ENCODE results near the gene ISCU.
A peak's percentile ranks its signal among the peaks of the same experiment; 100 is the strongest.
"Not testable (repeated sequence)": the region's sequence is repeated elsewhere in the genome, so short reads cannot be mapped to it uniquely, and the experiment has no call there.

The ISCU gene

DNA sequence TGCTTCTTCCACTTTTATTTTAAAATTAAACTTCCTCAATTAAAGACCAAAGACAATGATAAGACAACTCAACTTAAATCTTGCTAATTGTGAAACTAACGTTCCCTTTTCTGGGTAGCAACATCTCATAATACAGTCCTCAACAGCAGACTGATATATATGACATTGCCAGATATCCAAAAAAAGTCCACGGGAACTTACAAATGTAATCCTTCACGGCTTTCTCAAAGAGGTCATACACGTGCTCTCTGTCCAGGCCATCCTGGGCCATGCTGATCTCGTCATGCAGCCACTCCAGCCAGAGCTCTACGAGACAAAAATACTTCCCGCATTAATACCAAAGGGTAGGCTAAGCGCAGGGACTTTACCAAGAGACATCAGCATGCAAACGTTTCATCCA lies 14.7 kb upstream of the ISCU start:
- no peak for DNase-seq

DNA sequence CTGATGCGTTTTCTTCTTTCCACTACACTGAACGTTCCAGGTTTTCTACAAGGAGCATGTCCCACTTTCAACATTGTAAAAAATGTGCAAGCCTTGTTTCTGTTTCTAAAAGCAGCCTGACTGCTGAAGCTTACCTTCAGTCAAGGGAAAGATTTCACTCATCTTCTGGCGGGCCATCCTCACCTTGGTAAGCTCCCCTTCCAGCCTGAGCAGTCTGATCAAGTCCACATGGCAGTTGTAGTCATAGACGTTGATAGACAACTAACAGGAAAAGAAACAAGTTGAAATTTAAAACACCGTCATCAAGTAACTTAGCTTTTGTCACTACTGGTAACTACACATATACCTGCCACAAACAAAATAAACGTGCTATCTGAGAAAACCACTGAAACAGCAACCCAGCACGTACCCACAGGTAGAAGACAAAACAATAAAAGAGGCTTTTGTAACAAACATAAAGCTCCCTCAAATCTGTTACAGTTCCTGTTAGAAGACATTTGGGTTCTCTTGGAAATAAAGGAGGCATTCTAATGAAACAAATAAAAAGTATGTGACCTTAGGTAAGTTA lies 13.4 kb upstream of the ISCU start:
- DNase-seq, result no peak

DNA sequence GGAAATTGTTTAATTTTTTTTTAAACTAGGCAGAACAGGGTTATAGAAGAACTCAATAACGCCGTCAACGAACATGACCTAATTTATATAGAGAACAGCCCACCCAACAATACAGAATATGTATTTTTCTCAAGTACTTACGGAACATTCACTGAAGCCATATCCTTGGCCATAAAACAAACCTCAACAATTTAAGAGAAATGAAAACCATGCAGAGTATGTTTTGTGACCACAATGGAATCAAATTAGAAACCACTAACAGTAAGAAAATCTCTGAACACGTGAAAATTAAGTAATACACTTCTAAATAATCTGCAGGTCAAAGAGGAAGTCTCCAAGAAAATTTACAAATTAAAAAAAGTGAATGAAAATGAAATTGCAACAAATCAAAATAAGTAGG lies 10.9 kb upstream of the ISCU start:
- no peak for DNase-seq

DNA sequence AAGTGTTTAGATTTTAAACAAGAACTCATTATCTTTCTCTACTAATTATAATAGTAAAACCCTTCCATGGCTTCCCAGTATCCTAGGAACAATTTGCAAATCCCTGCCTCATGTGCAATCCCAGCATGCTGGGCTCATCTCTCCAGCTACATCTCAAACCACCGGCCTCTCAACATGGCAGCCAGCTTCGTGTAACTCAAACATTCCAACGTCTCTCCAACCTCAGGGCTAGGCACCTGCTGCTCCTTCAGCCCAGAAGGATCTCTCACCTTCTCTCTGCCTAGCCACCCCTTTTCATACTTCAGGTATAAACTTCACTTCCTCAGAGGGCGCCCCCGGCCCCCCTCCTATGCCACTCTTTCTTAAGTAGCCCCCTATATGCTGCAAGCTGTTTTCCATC lies 8.6 kb upstream of the ISCU start:
- no peak for DNase-seq

DNA sequence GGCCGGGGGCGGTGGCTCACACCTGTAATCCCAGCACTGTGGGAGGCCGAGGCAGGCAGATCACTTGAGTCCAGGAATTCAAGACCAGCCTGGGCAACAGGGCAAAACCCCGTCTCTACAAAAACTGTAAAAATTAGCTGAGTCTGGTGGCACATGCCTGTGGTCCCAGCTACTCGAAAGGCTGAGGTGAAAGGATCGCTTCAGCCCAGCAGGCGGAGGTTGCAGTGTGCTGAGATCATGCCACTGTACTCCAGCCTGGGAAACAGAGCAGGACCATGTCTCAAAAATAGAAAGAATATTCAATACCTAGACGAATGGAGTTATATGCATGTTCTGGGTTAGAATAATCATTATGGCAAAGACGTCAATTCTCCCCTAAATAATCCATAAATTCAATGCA lies 7.0 kb upstream of the ISCU start:
- DNase-seq, result not testable (repeated sequence)

DNA sequence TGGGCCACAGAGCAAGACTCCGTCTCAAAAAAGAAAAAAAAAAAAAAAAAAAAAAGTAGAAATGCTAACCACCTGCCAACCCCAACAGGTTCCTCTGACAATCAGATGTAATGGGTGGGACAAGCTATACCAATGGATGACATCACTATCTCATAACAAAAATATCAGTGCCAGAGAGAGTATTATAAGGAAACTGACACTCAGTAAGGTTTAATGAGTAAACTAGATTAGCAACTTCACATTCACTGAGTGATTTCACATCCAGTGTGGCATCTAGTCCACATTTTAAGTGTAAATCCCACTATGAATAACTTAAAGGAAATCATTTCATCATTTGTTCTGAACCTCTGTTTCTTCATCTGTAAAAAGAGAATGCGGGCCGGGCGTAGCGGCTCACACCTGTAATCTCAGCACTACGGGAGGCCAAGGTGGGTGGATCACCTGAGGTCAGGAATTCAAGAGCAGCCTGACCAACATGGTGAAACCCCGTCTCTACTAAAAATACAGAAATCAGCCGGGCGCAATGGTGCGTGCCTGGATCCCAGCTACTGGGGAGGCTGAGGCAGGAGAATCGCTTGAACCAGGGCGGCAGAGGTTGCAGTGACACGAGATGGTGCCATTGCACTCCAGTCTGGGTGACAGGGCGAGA lies 3.3 kb upstream of the ISCU start:
- DNase-seq, result no peak

DNA sequence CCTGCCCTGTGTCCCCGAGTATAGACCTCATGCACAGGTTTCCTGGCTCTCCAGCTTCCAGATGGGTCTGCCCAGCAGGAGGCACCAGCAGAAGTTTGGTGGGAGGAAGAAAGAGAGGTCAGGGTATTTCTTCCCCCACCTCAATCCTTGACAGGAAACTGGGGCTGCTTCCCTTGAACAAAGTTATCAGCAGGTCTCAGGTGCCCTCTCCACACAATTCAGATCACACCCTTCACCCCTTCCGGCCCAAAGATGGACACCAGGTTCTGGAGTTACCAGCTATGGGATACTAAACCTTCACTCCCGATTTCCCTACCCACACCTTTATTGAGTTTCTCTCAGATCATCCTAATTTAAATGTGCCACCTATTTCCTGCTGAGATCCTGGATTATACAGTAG lies 2.6 kb upstream of the ISCU start:
- DNase-seq, result no peak

DNA sequence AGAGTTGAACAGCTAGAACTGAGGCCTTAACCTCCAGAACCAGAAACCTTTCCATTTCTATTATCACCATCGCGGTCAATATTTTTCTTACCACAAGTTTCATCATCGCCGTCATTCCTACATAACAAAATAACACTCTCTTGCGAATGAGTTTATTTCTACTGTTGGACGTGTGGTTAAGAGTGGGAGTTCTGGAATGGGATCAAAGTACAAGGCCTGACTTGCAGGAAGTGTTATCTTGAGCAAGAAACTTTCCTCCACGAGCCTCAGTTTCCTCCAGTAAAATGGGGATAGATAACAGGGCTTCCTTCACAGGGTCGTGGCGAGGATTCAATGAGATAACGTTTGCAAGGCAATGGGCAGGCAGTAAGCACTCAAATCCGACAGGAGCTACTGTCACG lies 2.1 kb upstream of the ISCU start:
- no peak for DNase-seq

DNA sequence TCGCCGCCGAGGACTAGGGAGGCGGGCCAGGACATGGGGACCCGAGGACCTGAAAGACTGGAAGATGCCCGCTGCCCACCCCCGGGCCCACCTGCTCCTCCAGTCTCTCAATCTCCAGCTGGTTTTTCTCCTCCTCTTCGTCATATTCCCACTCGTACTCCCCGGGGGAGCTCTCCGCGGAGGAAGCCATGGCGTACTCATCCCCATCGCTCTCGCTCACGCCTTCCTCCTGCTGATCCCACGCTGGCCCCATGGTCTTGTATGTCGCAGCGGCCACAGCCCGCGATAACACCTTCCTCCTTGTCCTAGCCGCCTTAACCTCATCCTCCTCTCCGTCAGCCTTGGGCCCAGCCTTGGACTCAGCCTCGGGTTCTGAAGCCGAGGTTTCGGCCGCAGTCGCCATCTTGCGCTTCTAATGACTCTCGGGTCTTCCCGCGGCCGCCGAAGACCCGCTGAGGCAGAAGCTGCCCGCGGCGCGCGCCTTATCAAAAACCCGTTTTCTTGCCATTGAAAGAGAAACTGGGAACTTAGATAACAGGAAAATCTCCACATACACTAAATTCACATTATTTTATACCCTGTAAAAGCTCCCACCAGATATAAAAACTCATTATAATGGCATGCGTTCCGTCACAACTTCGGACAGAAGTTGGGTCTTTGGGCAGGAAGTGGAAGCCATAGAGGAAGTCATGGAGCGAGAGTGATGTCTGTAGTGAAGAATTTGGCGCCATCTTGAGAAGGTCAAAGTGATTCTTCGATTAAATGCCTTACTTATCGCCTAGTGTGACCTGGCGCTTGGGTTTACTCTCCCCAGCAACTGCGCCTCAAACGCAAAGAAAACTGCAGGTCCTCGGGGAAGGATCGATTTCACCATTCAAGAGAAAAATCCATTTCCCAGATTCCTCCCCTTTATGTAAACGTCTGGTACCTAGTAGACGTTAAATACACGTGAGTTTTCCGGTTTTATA lies 1.4 kb upstream of the ISCU start, which contains the start of gene SART3:
Gene SART3 (minus strand): TSS at position 422 of the 968 bp plus-strand sequence. CDS start 19 bp downstream, at position 403.
- peak; percentile 89 for DNase-seq

DNA sequence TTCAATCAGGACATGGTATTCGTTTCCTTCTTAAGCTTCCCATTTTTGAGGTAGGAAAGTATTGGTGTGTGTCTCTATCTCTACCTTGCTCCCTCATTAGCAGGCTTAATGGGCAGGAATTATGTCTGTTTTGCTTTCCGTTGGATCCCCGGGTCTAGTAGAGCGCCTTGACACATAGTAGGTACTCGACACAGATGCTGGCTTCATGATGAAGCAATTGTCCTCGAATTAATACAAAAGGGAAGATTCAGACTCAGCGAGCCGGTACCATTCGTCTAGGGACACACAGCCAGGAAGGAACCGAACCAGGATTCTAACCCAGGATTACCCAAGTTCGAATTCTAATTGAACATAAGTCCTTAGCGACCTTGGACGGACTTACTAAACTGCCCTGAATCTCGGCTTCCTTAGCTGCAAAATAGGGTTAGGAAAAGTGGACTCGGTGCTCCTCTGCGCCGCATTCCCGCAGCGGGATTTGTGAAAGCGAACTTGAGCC lies 496 bp upstream of the ISCU start:
- no peak for DNase-seq

DNA sequence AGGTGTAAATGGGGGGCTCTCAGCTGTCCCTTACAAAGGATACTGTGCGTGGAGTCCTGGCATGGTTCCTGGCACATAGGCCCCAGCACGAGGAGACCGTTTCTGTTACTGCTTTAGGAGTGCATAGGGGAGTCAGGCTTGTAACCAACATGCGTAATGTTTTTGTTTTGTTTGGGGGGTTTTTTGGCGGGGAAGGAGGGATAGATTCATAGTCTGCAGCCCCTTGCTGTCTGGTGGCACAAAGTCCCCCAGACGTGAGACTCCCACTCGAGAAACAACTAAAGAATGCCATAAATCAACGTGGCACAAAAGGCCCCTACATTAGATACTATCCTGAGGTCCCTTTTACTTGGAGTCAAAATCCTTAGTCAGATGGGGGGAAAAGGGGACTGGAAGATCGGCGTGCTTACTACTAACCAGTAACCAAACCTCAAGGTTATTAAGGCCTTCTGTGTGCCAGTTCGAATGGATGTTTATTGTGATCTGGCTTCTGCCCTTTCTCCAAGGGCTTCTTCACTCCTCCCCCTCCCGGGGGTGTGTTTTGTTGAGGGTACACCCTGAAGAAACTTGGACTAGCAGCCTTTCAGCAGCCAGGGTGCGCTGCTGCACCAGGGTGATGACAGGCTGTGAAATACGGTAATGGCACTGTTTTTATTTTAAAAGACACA lies 874 bp downstream of the ISCU start:
- peak; percentile 82 for DNase-seq

DNA sequence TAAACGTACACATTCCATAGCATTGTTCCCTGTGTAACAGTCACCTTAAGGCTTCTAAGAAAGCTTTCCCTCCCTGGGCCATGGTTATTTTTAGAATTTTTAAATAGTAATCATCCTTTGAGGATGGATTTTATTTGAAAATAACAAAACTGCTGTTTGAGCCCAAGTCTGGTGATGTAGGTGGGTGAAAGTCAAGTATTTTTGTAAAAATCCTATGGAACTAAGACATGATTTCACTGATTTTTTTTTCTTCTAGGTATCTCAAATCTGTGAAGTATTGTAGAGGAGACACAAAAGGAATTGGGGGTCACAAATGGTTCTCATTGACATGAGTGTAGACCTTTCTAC lies 1.4 kb downstream of the ISCU start:
- no peak for DNase-seq

DNA sequence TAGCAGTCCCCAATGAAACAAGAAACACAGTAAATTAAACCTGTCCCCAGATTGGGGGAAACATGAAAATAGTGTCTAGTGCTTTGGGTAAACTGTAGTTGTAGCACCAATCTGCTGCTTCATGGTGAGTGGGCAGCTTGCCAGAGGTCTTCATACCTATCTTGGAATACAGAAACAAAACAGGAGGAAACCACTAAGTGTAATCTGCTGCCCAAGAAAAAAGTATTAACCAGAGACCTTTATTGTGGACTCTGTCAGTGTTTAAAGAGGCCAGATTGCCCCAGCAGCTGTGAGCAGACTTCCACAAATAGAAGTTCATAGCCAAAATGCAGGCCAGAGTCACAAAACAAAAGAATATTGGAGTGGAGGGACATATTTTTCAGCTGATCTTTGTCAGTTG lies 2.3 kb downstream of the ISCU start:
- DNase-seq, result no peak

DNA sequence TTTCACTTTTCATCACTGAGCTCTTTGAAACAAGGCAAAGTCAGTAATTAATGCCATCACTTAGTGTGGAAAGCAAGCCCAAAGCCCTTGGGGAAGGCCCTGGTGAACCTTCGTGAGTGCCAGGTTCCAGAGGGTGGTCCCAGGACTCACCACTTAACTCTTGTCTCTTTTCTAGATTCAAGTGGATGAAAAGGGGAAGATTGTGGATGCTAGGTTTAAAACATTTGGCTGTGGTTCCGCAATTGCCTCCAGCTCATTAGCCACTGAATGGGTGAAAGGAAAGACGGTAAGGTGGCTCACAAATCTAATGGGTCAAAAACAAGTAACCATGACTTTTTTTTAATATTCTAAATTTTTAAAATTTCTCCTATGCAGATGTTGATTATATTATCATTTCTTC lies 2.8 kb downstream of the ISCU start:
- no peak for DNase-seq

DNA sequence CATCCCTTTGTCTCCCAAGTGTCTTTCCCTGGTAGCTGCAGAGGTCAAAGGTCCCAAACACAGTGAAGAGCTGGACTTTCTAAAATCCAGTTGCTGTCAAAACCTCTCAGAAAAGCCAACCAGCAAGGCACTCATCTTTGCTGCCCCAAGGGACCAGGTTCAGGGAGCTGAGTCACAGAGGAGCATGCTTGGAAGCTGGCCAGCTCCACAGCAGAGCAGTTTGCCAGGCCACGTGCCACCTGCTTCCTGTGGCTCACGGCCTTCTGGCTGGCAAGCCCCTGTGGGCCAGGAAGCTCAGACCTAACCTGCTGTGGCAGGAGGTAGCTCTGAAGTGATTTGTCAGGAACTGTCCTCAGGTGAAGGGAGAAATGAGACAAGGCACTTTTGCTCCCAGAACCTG lies 3.6 kb downstream of the ISCU start:
- peak; percentile 98 for DNase-seq

DNA sequence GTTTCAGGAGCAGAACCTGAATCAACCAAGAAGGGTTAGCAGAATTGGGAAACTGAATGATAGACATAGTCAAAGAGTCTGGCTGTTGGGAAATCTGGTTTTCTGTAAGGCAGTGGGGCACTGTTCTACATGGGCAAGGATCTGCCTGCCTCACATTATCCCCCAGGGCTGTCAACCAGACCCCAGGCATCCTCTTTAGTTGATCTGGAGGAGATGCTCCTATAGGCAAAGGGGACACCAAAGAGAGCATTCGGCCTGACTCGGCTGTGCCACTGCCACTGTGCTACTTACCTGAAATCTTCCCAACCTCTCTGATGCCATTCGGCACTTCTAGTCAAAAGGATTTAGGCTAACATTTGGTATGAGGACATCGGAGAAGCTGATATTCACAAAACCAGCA lies 4.1 kb downstream of the ISCU start:
- DNase-seq, result no peak

DNA sequence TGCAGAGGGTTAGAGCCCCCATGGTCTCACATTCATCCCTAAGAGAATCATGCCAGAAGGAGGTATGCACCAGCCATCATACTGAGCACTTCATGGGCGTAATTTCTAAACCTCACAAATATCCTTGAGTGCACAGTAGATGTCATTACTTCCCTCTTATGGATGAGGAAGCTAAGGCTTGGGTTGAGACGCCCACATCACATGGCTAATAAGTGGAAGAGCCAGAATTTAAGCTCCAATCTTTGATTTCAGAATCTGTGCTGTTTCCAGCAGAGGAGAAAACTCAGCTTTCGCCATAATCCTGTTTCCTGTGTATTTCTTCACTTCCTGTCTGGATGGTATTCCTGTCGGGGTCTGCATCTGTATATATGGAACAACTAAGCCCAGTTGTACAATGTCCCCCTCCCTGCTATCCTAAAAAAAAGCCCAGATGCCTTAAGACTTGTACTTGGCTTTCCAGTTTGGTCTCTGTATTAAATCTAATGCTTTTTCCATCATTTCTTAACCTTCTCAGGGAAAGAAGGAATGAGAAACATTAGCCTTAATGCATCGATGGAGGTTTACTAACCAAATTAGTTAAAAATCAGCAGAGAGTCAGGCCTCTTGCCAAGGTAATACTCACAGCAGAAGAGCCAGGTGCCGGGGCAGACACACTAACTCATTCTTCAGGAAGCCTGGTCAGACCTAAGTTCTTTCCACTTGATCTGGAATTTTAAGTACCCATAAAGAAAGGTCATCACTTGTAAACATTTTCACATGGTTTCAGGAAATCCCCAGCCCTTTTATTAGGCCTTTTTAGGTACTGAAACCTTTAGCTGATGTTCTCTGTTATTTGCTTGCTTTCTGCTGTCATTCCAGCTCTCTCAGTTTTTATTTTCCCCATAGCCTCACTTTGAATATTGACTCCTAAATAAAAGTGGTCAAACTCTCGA lies 5.3 kb downstream of the ISCU start:
- no peak for DNase-seq

DNA sequence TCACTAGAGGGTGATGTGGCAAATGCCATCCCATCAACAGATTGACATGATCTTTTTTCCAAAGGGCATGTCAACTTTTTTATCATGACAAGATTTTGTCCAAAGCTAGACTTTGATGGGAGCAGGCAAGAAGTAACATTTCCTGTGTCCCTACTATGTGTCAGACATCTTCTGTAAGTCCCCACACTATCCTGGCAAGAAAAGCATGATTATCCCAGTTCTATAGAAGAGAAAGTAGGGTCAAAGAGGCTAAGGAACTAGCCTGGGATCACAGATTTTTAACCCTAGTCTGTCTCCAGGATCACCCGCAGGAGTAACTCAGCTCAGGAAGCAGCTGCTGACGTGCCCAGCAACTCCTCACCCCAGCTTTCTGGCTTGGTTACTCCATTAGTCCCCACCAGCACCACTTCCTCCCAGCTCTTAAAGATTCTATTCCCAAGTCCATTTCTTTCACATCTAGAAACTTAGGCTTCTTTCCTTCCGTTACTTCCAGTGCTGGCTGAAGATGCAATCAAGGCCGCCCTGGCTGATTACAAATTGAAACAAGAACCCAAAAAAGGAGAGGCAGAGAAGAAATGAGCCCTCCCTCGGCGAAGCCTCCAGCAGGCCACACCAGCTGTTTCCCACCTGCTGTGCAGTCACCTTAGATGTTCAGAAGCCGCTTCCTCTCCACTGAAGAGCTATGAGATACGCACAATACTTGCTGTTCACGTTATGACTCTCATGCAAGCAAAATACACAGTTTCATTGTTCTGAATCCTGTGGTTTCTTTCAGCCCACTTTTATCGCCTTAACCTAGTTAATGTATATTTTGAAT lies 6.2 kb downstream of the ISCU start:
- peak; percentile 77 for DNase-seq

DNA sequence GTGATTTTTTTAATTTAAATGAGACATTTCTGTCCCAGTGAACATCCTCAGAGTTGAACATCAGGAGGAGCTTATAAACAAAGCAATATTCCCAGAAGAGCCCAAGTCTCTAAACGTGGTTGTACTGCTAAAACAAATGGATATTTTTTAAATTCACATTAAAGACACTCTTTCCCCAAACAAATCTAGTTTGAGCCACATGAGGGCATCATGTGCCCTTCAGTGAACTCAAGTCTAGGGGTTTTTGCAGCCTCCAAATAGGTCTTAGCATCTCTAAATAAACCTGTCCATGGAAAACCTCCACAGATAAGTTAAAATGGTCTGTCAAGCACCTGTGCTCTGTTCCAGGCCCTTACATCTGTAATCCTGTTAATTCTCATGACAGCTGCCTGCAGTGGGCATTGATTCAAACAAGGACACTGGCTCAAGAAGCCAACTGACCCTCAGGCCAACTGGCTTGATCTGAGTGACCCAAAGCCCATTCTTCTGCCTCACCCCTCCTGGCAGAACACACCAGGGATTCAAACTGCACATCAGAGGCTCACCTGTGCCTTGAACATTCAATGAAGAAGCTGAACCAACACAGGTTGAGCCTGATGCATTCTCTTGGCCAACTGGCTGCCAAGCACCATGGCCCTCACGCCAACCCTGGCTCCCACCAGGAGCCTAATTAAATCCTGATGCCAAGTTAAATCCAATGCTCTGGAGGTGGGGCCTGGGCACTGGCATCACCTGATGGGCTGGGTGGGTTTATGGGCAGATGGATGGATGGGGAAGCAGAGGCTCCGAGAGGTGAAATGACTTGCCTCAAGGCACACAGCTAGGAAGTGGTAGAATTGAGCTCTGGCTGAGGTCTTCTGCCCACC lies 8.6 kb downstream of the ISCU start:
- DNase-seq, result no peak

DNA sequence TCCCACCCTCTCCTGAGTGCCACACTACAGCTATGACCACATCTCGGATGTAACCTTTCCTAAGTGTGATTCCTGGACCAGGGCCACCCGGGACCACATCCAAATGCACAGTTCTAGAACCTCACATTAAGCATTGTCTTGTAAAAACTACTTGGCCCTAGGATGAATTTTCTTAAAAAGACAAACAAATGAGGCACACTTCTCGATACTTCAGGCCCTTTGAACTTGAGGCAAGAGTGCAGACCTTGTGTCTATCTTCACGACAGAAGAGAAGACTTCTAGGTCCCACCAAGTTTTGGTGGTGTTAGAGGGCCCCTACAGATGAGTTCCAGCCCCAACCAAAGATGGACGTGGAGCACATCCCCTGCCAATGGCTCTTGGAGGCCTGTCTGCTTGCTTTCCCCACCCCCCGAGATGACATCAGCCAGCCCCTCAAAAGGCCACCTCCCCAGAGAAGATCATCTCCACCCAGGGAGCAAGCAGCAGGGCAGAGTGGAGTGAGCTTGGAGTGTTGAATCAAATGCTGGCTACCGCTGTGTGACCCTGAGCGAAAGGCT lies 9.3 kb downstream of the ISCU start:
- no peak for DNase-seq
